GM12801 (cell line): Measurements from ENCODE around the gene RAB26.

Experiments
- CTCF ChIP-seq: IDR thresholded peaks from one replicate; pipeline ENCODE4 v1.5.1; 2011; ENCODE audit warnings: control low read depth; ENCODE audit not compliant: insufficient read length; ENCODE audit errors: extremely low read depth

Gene RAB26

GRCh38 chr16:2171601-2172178 lies 23.3 kb downstream of the RAB26 start:
- TF ChIP-seq CTCF: no peak

GRCh38 chr16:2172688-2173335 lies 24.4 kb downstream of the RAB26 start:
- no peak for TF ChIP-seq CTCF

- TF ChIP-seq CTCF: no peak
These were observed 24.9 kb downstream of the RAB26 start for GRCh38 chr16:2173366-2173765.

GRCh38 chr16:2173916-2174315 lies 25.5 kb downstream of the RAB26 start:
- TF ChIP-seq CTCF: no peak

- TF ChIP-seq CTCF: no peak
These were observed 26.1 kb downstream of the RAB26 start for GRCh38 chr16:2174396-2175131.

GRCh38 chr16:2175454-2175853 lies 27.0 kb downstream of the RAB26 start:
- no peak for TF ChIP-seq CTCF

- no peak for TF ChIP-seq CTCF
These were observed 27.6 kb downstream of the RAB26 start for GRCh38 chr16:2176047-2176446.
